ENCODE data around the gene LRRC3B.

The LRRC3B gene

GRCh38 chr3:26721047-26721446, 98.5 kb downstream of the LRRC3B start:
- POLR2A ChIA-PET, result no interaction called here
- CTCF ChIA-PET, result no interaction called here
- no peak for TF ChIP-seq ARNT (IDR thresholded peaks at IDR 0.05)
- TF ChIP-seq ELF4 (IDR thresholded peaks at IDR 0.05), result no peak
- TF ChIP-seq FOXK2 (IDR thresholded peaks at IDR 0.05), result no peak
- no peak for TF ChIP-seq NFRKB (IDR thresholded peaks at IDR 0.05)
- no peak for TF ChIP-seq BHLHE40 (IDR thresholded peaks at IDR 0.05; ENCODE audit: borderline replicate concordance)
- TF ChIP-seq HDGF (IDR thresholded peaks at IDR 0.05; ENCODE audit: borderline replicate concordance), result no peak
- TF ChIP-seq CTBP1 (IDR thresholded peaks at IDR 0.05; ENCODE audit: borderline replicate concordance), result no peak
- TF ChIP-seq LEF1 (IDR thresholded peaks at IDR 0.05; ENCODE audit: borderline replicate concordance), result no peak
- TF ChIP-seq ZNF384 (IDR thresholded peaks at IDR 0.05), result no peak
- no peak for TF ChIP-seq FOXA1 (IDR thresholded peaks at IDR 0.05)
- no peak for TF ChIP-seq PKNOX1 (IDR thresholded peaks at IDR 0.05)
- TF ChIP-seq L3MBTL2 (conservative IDR thresholded peaks at IDR 0.05), result no peak
- no peak for TF ChIP-seq TARDBP (IDR thresholded peaks at IDR 0.05)
- no peak for TF ChIP-seq SUZ12 (IDR thresholded peaks at IDR 0.05)
- TF ChIP-seq FOXM1 (IDR thresholded peaks at IDR 0.05; ENCODE audit: borderline replicate concordance), result no peak
- no peak for TF ChIP-seq SP1 (IDR thresholded peaks at IDR 0.05)

GRCh38 chr3:26731843-26732242, 109.3 kb downstream of the LRRC3B start:
- no peak for TF ChIP-seq FOXA1 (IDR thresholded peaks at IDR 0.05)
- TF ChIP-seq SP1 (IDR thresholded peaks at IDR 0.05), result no peak
- no peak for TF ChIP-seq FOXM1 (IDR thresholded peaks at IDR 0.05; ENCODE audit: borderline replicate concordance)
- no peak for TF ChIP-seq PKNOX1 (IDR thresholded peaks at IDR 0.05)
- no peak for TF ChIP-seq HDGF (IDR thresholded peaks at IDR 0.05; ENCODE audit: borderline replicate concordance)
- no peak for TF ChIP-seq L3MBTL2 (conservative IDR thresholded peaks at IDR 0.05)
- TF ChIP-seq LEF1 (IDR thresholded peaks at IDR 0.05; ENCODE audit: borderline replicate concordance), result no peak
- TF ChIP-seq BHLHE40 (IDR thresholded peaks at IDR 0.05; ENCODE audit: borderline replicate concordance), result no peak
- TF ChIP-seq ZNF384 (IDR thresholded peaks at IDR 0.05), result no peak
- no peak for TF ChIP-seq TARDBP (IDR thresholded peaks at IDR 0.05)
- TF ChIP-seq ARNT (IDR thresholded peaks at IDR 0.05), result no peak
- TF ChIP-seq CTBP1 (IDR thresholded peaks at IDR 0.05; ENCODE audit: borderline replicate concordance), result no peak
- no peak for TF ChIP-seq NFRKB (IDR thresholded peaks at IDR 0.05)
- no peak for TF ChIP-seq FOXK2 (IDR thresholded peaks at IDR 0.05)
- no peak for TF ChIP-seq ELF4 (IDR thresholded peaks at IDR 0.05)
- TF ChIP-seq SUZ12 (IDR thresholded peaks at IDR 0.05), result no peak
- CTCF ChIA-PET, result no interaction called here
- POLR2A ChIA-PET, result no interaction called here
- DNase-seq (ENCODE audit: extremely low spot score), result no peak

More at GRCh38 chr3:26721047-26721446, 98.5 kb downstream of the LRRC3B start:
- DNase-seq (ENCODE audit: extremely low spot score), result no peak

DNA sequence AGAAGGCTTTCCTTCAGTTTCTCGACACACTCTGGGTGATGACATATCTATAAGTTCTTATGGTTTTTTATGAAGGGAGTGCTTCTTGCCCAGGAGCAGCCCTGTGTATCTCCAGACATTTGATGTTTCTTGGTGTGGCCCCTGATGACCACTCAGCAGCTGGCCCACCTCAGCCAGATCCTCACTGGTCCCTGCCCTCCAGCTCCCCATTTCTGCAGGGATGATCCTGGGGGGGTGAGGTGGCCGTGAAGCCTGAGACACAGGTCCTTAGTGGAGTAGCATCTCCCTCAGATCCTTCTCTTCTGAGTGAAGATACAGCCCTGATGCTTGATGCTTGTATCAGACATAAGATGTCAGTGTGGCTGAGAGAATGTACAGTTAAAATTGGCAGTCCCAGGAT, 127.7 kb downstream of the LRRC3B start:
- CTCF ChIA-PET, result no interaction called here
- TF ChIP-seq FOXK2 (IDR thresholded peaks at IDR 0.05), result no peak
- no peak for TF ChIP-seq LEF1 (IDR thresholded peaks at IDR 0.05; ENCODE audit: borderline replicate concordance)
- TF ChIP-seq ELF4 (IDR thresholded peaks at IDR 0.05), result no peak
- POLR2A ChIA-PET, result no interaction called here
- no peak for DNase-seq (ENCODE audit: extremely low spot score)

DNA sequence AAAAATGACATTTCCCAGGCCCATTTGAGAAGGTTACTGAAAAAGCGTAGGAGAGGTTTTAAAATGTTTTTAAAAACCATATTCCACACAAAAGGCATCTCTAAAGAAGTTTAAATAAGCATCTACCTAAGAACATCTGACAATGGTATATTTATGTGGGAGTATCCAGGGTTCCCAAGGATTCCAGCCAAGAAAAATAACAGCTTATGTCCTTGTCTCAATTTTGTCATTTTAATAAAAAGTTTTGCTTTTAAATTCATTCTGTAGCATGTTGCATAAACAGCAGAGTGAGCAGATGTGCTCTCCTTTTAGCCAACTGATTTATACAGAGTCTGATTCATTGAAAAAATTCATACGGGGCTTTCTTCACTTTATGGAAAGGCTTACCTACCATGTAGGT, 129.9 kb downstream of the LRRC3B start:
- DNase-seq (ENCODE audit: extremely low spot score), result no peak
- ChIA-PET CTCF (no interaction called here), POLR2A (no interaction called here)
- TF ChIP-seq BHLHE40 (IDR thresholded peaks at IDR 0.05; ENCODE audit: borderline replicate concordance) (no peak), ARNT (IDR thresholded peaks at IDR 0.05) (no peak), CTBP1 (IDR thresholded peaks at IDR 0.05; ENCODE audit: borderline replicate concordance) (no peak), SUZ12 (IDR thresholded peaks at IDR 0.05) (no peak), ELF4 (IDR thresholded peaks at IDR 0.05) (no peak), ZNF384 (IDR thresholded peaks at IDR 0.05) (no peak), L3MBTL2 (conservative IDR thresholded peaks at IDR 0.05) (no peak)

GRCh38 chr3:26753095-26753494, 130.5 kb downstream of the LRRC3B start:
- TF ChIP-seq TARDBP (IDR thresholded peaks at IDR 0.05), result no peak
- ChIA-PET POLR2A (no interaction called here), CTCF (no interaction called here)
- DNase-seq (ENCODE audit: extremely low spot score), result no peak

- DNase-seq (ENCODE audit: extremely low spot score), result no peak
- TF ChIP-seq TARDBP (IDR thresholded peaks at IDR 0.05), result no peak
- no peak for TF ChIP-seq PKNOX1 (IDR thresholded peaks at IDR 0.05)
- no peak for TF ChIP-seq FOXM1 (IDR thresholded peaks at IDR 0.05; ENCODE audit: borderline replicate concordance)
- no peak for TF ChIP-seq BHLHE40 (IDR thresholded peaks at IDR 0.05; ENCODE audit: borderline replicate concordance)
- no peak for TF ChIP-seq HDGF (IDR thresholded peaks at IDR 0.05; ENCODE audit: borderline replicate concordance)
- TF ChIP-seq L3MBTL2 (conservative IDR thresholded peaks at IDR 0.05), result no peak
- TF ChIP-seq ARNT (IDR thresholded peaks at IDR 0.05), result no peak
- no peak for TF ChIP-seq CTBP1 (IDR thresholded peaks at IDR 0.05; ENCODE audit: borderline replicate concordance)
- no peak for TF ChIP-seq SP1 (IDR thresholded peaks at IDR 0.05)
- TF ChIP-seq FOXA1 (IDR thresholded peaks at IDR 0.05), result no peak
- no peak for TF ChIP-seq LEF1 (IDR thresholded peaks at IDR 0.05; ENCODE audit: borderline replicate concordance)
- no peak for TF ChIP-seq SUZ12 (IDR thresholded peaks at IDR 0.05)
- TF ChIP-seq NFRKB (IDR thresholded peaks at IDR 0.05), result no peak
- TF ChIP-seq ELF4 (IDR thresholded peaks at IDR 0.05), result no peak
- no peak for TF ChIP-seq ZNF384 (IDR thresholded peaks at IDR 0.05)
- ChIA-PET CTCF (no interaction called here), POLR2A (no interaction called here)
Observed at GRCh38 chr3:26757978-26758377, 135.4 kb downstream of the LRRC3B start.

Data from HEK293T (cell line).